AG04449 (cell line): ENCODE data around the gene TPCN1.
"Not testable (repeated sequence)": the region's sequence is repeated elsewhere in the genome, so short reads cannot be mapped to it uniquely, and the experiment has no call there.

Source experiments
- CTCF ChIA-PET: fragments of 350-600 bp; formaldehyde crosslinking; extraction: SDS; loops from one replicate; lab custom pipeline; 2021; ENCODE audit warnings: antibody characterized with exemption; lab: Yijun Ruan, JAX
- POLR2A ChIA-PET: fragments of 400-600, 350-600 bp; formaldehyde crosslinking; extraction: SDS; loops from one replicate; lab custom pipeline; 2020; ENCODE audit warnings: antibody characterized with exemption, inconsistent platforms; lab: Yijun Ruan, JAX
- DNase-seq: peaks from one replicate; pipeline ENCODE4 v3.0.0-alpha.2; 2010; ENCODE audit warnings: low read depth, low spot score
- H3K4me3 ChIP-seq: 2 replicates; pipeline ENCODE4 v1.5.1; 2011; ENCODE audit warnings: low read depth, mild to moderate bottlenecking, control low read depth, low read length
- CTCF ChIP-seq: IDR thresholded peaks from one replicate; pipeline ENCODE4 v1.5.1; 2011; ENCODE audit warnings: mild to moderate bottlenecking, moderate library complexity, low read length, control low read depth, inconsistent platforms; ENCODE audit not compliant: insufficient read depth; ENCODE audit errors: missing control alignments

The TPCN1 gene

GRCh38 chr12:113203852-113204760, 17.2 kb upstream of the TPCN1 start:
- TF ChIP-seq CTCF = no peak
- CTCF ChIA-PET = interaction anchor here (1.1 to 3.5 kb wide), 3 partner anchors 7 to 30 kb away, joined by 4 to 17 read pairs (median 8); no protein-coding TSS in a partner anchor
- no peak for DNase-seq
- no peak overlapping the region for H3K4me3 ChIP-seq
- POLR2A ChIA-PET = interaction anchor here (0.9 to 1.1 kb wide), 2 partner anchors 17 kb away, joined by 3 read pairs; partner anchors contain the start of gene TPCN1

- DNase-seq = no peak
- no peak for TF ChIP-seq CTCF
- ChIA-PET POLR2A (interaction anchor here (0.9 kb wide), 1 partner anchor 17 kb away, joined by 3 read pairs; the partner anchor contains the start of gene TPCN1), CTCF (interaction anchor here (1.1 to 3.5 kb wide), 3 partner anchors 8 to 31 kb away, joined by 4 to 17 read pairs (median 8); no protein-coding TSS in a partner anchor)
- H3K4me3 ChIP-seq = no peak overlapping the region
Observed at GRCh38 chr12:113204804-113205203, 16.5 kb upstream of the TPCN1 start.

GRCh38 chr12:113206802-113207201, 14.5 kb upstream of the TPCN1 start:
- H3K4me3 ChIP-seq, POLR2A ChIA-PET, DNase-seq: not testable (repeated sequence)
- CTCF ChIA-PET = interaction anchor here (1.2 kb wide), 1 partner anchor 12 kb away, joined by 4 read pairs; no protein-coding TSS in a partner anchor

GRCh38 chr12:113207613-113208040, 13.6 kb upstream of the TPCN1 start:
- DNase-seq = no peak

GRCh38 chr12:113208041-113208934, 13.0 kb upstream of the TPCN1 start:
- TF ChIP-seq CTCF = no peak
- POLR2A ChIA-PET = no interaction called here
- CTCF ChIA-PET = interaction anchor here (0.9 to 1.2 kb wide), 3 partner anchors 11 to 13 kb away, joined by 3 to 4 read pairs (median 3); no protein-coding TSS in a partner anchor
- no peak overlapping the region for H3K4me3 ChIP-seq
- DNase-seq = no peak

More at GRCh38 chr12:113207613-113208040, 13.6 kb upstream of the TPCN1 start:
- ChIA-PET POLR2A (no interaction called here), CTCF (interaction anchor here (0.9 to 1.2 kb wide), 3 partner anchors 10 to 13 kb away, joined by 3 to 4 read pairs (median 3); no protein-coding TSS in a partner anchor)
- H3K4me3 ChIP-seq = no peak overlapping the region
- TF ChIP-seq CTCF = no peak

GRCh38 chr12:113211160-113211559, 10.1 kb upstream of the TPCN1 start:
- ChIA-PET POLR2A (no interaction called here), CTCF (interaction anchor here (1.0 to 1.1 kb wide), 2 partner anchors 12 to 14 kb away, joined by 3 read pairs; no protein-coding TSS in a partner anchor)
- no peak for DNase-seq
- TF ChIP-seq CTCF = no peak
- no peak overlapping the region for H3K4me3 ChIP-seq
